ENCODE results near the gene CPHXL.

Gene CPHXL

DNA sequence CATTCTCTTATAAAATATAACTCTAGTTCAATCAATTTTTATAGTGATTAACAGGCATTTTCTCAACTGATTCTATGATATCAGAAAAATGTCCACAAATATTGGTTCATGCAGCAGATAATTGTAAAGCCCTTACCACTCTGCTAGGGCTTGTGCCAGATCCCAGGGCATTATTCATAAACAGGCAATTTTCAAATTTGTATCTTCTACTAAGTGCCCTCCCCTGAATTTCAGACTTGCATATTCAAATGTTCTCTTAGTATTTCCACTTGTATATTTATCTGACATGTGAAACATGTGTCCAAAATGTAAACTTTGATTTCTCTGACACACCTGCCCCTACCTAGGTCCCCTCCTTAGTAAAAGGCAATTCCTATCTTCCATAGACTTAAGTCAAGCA is 58.8 kb downstream of the CPHXL start:
- no peak overlapping the region for H3K27ac Mint-ChIP-seq
- H3K4me3 Mint-ChIP-seq, result no peak overlapping the region
- no peaks in the 10 kb centered on the region for H3K9me3 Mint-ChIP-seq
- no peaks in the 10 kb centered on the region for H3K4me1 Mint-ChIP-seq (ENCODE audit: low read depth)
- no peaks in the 10 kb centered on the region for H3K36me3 Mint-ChIP-seq (ENCODE audit: low read depth)
- no peaks in the 10 kb centered on the region for H3K27me3 Mint-ChIP-seq (ENCODE audit: low read depth)

All from T-helper 1 cell treated with Interleukin-12 subunit alpha and Interleukin-12 subunit beta and Interleukin-4 antibody, amounts not matched to agents 30 μg/mL and 1 μg/mL, for 36 hours (primary cell).